Choroid plexus epithelial cell (primary cell): Measurements from ENCODE around the gene ZNF573.
"Not testable (repeated sequence)": the region's sequence is repeated elsewhere in the genome, so short reads cannot be mapped to it uniquely, and the experiment has no call there.

ENCODE experiments used
- DNase-seq: peaks from one replicate; pipeline ENCODE4 v3.0.0-alpha.2; 2010; ENCODE audit warnings: low read depth
- H3K4me3 ChIP-seq: 2 replicates; pipeline ENCODE4 v1.5.1; 2011; ENCODE audit warnings: low read depth, mild to moderate bottlenecking, control low read depth, low read length, moderate library complexity
- TF ChIP-seq, protein P1 (sequence below): conservative IDR thresholded peaks from 2 replicates; pipeline ENCODE4 v1.5.1; 2011; ENCODE audit warnings: low read depth, mild to moderate bottlenecking, control low read depth, inconsistent platforms, low read length, moderate library complexity

ZNF573 gene

DNA sequence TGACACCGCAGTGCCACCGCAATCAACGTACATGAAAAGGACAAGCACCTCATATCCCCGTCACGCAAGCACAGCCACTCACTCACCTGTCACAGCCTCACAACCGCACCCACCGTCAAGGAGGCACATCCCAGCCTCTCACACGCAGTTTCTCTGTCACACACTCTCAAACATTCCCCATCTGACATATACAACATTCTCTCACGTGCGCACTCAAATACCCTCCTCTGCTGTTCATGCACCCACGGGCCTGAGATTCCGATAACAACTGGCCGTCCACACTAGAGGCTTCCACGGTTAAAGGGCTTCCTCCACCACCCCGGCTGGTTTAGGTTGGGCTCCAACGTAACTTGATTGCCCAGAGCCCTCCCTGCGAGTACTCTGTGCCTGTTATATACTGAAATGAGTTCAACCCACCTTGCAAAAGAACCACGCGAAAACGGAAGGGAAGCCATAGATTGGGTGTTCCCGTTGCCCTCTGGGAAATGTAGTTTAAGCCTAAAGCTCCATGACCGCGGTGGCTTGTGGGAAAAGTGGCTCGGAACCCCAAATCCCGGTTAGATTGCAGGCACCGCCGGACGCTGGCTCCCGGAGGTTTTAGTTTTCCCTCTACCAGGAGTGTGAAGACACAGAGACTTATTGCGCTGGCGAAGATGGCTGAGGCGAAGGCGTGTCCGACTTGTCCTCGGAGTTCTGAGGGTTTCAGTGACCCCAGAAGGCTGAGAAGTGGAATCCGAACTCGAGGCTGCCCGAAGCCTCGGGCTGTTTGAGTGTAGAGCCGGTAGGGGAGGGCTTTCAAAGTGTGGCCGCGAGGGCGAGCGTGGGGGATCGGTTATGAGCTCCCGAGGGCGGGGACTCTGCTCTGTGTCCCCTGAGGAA, at the start of gene ZNF573:
Gene ZNF573, minus strand, starts transcription at position 460 of the 879 bp plus-strand sequence. CDS start 5,857 bp downstream, outside the sequence.
- TF ChIP-seq, protein P1, sequence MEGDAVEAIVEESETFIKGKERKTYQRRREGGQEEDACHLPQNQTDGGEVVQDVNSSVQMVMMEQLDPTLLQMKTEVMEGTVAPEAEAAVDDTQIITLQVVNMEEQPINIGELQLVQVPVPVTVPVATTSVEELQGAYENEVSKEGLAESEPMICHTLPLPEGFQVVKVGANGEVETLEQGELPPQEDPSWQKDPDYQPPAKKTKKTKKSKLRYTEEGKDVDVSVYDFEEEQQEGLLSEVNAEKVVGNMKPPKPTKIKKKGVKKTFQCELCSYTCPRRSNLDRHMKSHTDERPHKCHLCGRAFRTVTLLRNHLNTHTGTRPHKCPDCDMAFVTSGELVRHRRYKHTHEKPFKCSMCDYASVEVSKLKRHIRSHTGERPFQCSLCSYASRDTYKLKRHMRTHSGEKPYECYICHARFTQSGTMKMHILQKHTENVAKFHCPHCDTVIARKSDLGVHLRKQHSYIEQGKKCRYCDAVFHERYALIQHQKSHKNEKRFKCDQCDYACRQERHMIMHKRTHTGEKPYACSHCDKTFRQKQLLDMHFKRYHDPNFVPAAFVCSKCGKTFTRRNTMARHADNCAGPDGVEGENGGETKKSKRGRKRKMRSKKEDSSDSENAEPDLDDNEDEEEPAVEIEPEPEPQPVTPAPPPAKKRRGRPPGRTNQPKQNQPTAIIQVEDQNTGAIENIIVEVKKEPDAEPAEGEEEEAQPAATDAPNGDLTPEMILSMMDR: peak; percentile 45
- peak; percentile 92 for DNase-seq
- H3K4me3 ChIP-seq: peak within 1 kb of the TSS; percentile 86

DNA sequence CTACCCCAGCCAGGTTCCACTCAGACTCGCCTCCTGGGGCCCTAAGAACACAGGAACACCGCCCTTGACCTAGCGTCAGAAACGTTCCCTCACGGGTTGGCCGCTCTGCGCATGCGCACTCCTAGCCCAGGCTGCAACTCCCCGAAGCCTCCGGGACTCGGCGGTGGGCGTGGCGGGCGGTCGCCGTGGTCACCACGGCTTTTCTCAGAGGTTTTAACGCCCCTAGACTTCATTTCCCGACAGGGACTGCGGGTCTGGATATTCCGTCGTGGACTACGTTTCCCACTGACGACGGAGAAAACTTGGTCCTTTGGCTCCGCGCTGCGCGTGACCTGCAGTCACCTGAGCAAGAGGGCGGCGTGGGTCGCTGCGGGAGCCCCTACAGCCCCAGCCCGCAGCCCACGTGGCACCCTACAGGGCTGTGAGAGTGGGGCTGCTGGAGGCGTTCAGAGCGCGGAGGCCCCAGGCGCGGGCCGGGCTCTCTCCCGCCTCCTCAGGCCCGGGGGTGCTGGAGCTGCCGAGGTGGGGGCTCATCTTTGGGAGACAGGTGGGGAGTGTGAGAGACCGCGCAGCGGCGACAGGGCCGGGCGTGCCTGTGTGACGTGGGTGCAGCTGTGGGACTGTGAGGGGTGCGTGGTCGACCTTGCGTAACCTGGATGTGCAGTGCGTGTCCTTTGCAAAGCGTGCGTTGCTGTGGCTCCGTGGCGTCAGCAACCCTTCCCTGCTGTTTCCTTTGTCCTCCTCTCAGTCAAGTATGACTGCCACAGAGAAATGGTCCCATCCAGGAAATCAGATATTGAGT, 38.0 kb upstream of the ZNF573 start:
- DNase-seq: peak; percentile 61
- TF ChIP-seq, protein P1: no peak
- peak overlapping the region; percentile 57 for H3K4me3 ChIP-seq

DNA sequence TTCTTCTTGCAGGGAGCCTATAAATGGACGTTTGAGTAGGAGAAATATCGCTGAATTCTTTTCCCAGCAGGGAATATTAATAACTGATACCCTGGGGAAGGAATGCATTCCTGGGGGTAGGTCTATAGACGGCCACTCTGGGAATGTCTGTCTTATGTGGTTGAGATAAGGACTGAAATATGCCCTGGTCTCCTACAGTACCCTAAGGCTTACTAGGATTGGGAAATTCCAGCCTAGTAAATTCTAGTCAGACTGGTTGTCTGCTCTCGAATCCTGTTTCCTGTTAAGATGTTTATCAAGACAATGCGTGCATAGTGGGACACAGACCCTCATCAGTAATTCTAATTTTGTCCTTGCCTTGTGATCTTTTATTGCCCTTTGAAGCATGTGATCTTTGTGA, 36.2 kb upstream of the ZNF573 start:
- DNase-seq, H3K4me3 ChIP-seq: not testable (repeated sequence)

DNA sequence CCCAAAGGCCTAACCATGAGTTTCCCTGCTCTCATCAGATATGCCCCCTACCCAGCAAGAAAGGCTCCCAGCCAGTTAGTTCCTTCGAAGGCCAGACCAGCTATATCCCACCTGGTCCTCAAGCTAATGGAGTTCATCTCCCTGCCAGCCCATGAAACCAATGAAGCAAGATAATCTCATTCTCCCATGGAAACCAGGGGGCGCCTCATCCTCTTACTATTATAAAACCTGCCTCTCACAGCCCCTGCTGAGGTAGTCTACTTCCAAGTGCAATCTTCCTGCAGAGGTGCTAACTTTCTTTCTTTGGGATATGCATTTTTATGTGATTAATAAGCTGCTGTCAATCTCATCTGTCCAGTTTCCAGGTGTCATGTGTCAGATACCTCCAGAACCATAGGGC, 34.0 kb upstream of the ZNF573 start:
- TF ChIP-seq, protein P1: no peak
- no peak overlapping the region for H3K4me3 ChIP-seq
- DNase-seq: no peak

DNA sequence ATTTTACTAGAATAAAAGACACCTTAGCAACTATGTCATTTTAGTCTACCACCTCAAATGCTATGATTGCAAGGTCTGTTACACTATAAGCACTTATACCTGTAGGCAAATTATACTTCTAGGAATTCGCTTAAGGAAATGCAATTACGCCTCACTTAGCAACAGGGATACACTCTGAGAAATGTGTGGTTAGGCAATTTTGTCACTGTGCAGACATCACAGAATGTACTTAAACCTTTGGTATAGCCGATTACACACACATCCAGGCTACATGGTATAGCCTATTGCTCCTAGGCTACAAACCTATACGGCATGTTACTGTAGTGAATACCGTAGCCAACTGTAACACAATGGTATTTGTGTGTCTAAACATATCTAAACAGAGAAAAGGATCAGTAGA, 30.0 kb upstream of the ZNF573 start:
- no peak overlapping the region for H3K4me3 ChIP-seq
- DNase-seq: no peak
- TF ChIP-seq, protein P1: no peak

DNA sequence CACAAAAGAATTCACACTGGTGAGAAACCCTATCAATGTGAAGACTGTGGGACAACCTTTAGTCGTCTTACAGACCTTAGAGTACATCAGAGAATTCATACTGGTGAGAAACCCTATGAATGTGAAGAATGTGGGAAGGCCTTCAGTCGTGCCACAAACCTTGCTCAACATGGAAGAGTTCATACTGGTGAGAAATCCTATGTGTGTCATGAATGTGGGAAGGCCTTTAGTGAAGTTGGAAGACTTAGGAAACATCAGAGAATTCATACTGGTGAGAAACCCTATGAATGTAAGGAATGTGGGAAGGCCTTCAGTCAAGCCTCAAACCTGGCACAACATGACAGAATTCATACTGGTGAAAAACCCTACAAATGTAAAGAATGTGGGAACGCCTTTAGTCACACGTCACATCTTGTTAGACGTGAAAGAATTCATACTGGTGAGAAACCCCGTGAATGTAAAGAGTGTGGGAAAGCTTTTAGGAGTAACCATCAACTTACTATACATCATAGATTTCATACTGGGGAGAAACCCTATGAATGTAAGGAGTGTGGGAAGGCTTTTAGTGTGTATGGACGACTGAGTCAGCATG, 24.0 kb upstream of the ZNF573 start:
- TF ChIP-seq, protein P1: no peak
- no peak for DNase-seq
- H3K4me3 ChIP-seq: no peak overlapping the region
